Measurements from ENCODE around the gene SUN5.

SUN5 gene

GRCh38 chr20:33013701-33014326, 9.6 kb upstream of the SUN5 start:
- no peaks in the 10 kb centered on the region for H3K9me3 ChIP-seq (ENCODE audit: control insufficient read depth in 2 of 2, low read length in 2 of 2)
- H3K27me3 ChIP-seq (ENCODE audit: control insufficient read depth in 2 of 2, insufficient read depth in 2 of 2, low read length in 2 of 2): peaks cover 0 to 3% of the 10 kb centered on the region in 2 donors
- H3K4me3 ChIP-seq (ENCODE audit: low read length in 2 of 2): no peak overlapping the region
- no peaks in the 10 kb centered on the region for H3K4me1 ChIP-seq (ENCODE audit: control insufficient read depth in 2 of 2, insufficient read depth in 2 of 2, low read length in 2 of 2)
- H3K9ac ChIP-seq (ENCODE audit: low read depth in 1 of 2, low read length in 2 of 2): no peak overlapping the region
- H3K27ac ChIP-seq (ENCODE audit: low read depth in 2 of 2, low read length in 2 of 2): no peak overlapping the region
- H3K36me3 ChIP-seq (ENCODE audit: control insufficient read depth in 2 of 2, insufficient read depth in 2 of 2, low read length in 2 of 2): no peaks in the 10 kb centered on the region

GRCh38 chr20:33012327-33013189, 8.3 kb upstream of the SUN5 start:
- Histone ChIP-seq H3K9me3 (ENCODE audit: control insufficient read depth in 2 of 2, low read length in 2 of 2) (no peaks in the 10 kb centered on the region), H3K4me3 (ENCODE audit: low read length in 2 of 2) (no peak overlapping the region), H3K27ac (ENCODE audit: low read depth in 2 of 2, low read length in 2 of 2) (no peak overlapping the region), H3K9ac (ENCODE audit: low read depth in 1 of 2, low read length in 2 of 2) (no peak overlapping the region), H3K4me1 (ENCODE audit: control insufficient read depth in 2 of 2, insufficient read depth in 2 of 2, low read length in 2 of 2) (no peaks in the 10 kb centered on the region), H3K36me3 (ENCODE audit: control insufficient read depth in 2 of 2, insufficient read depth in 2 of 2, low read length in 2 of 2) (no peaks in the 10 kb centered on the region), H3K27me3 (ENCODE audit: control insufficient read depth in 2 of 2, insufficient read depth in 2 of 2, low read length in 2 of 2) (peaks cover 0 to 3% of the 10 kb centered on the region in 2 donors)

- Histone ChIP-seq H3K9ac (ENCODE audit: low read depth in 1 of 2, low read length in 2 of 2) (no peak overlapping the region), H3K4me1 (ENCODE audit: control insufficient read depth in 2 of 2, insufficient read depth in 2 of 2, low read length in 2 of 2) (no peaks in the 10 kb centered on the region), H3K9me3 (ENCODE audit: control insufficient read depth in 2 of 2, low read length in 2 of 2) (no peaks in the 10 kb centered on the region), H3K36me3 (ENCODE audit: control insufficient read depth in 2 of 2, insufficient read depth in 2 of 2, low read length in 2 of 2) (no peaks in the 10 kb centered on the region), H3K4me3 (ENCODE audit: low read length in 2 of 2) (no peak overlapping the region), H3K27ac (ENCODE audit: low read depth in 2 of 2, low read length in 2 of 2) (no peak overlapping the region), H3K27me3 (ENCODE audit: control insufficient read depth in 2 of 2, insufficient read depth in 2 of 2, low read length in 2 of 2) (peaks cover 0 to 3% of the 10 kb centered on the region in 2 donors)
Observed at GRCh38 chr20:33010674-33011449, 6.6 kb upstream of the SUN5 start.

- H3K4me3 ChIP-seq (ENCODE audit: low read length in 2 of 2): no peak overlapping the region
- no peaks in the 10 kb centered on the region for H3K4me1 ChIP-seq (ENCODE audit: control insufficient read depth in 2 of 2, insufficient read depth in 2 of 2, low read length in 2 of 2)
- peaks cover 0 to 3% of the 10 kb centered on the region in 2 donors for H3K27me3 ChIP-seq (ENCODE audit: control insufficient read depth in 2 of 2, insufficient read depth in 2 of 2, low read length in 2 of 2)
Observed at GRCh38 chr20:33010133-33010504, 5.9 kb upstream of the SUN5 start.

GRCh38 chr20:33009214-33010132, 5.2 kb upstream of the SUN5 start:
- Histone ChIP-seq H3K27ac (ENCODE audit: low read depth in 2 of 2, low read length in 2 of 2) (no peak overlapping the region), H3K27me3 (ENCODE audit: control insufficient read depth in 2 of 2, insufficient read depth in 2 of 2, low read length in 2 of 2) (no peaks in the 10 kb centered on the region), H3K9ac (ENCODE audit: low read depth in 1 of 2, low read length in 2 of 2) (no peak overlapping the region), H3K36me3 (ENCODE audit: control insufficient read depth in 2 of 2, insufficient read depth in 2 of 2, low read length in 2 of 2) (no peaks in the 10 kb centered on the region), H3K4me3 (ENCODE audit: low read length in 2 of 2) (no peak overlapping the region), H3K9me3 (ENCODE audit: control insufficient read depth in 2 of 2, low read length in 2 of 2) (no peaks in the 10 kb centered on the region), H3K4me1 (ENCODE audit: control insufficient read depth in 2 of 2, insufficient read depth in 2 of 2, low read length in 2 of 2) (no peaks in the 10 kb centered on the region)

More at GRCh38 chr20:33010133-33010504, 5.9 kb upstream of the SUN5 start:
- Histone ChIP-seq H3K36me3 (ENCODE audit: control insufficient read depth in 2 of 2, insufficient read depth in 2 of 2, low read length in 2 of 2) (no peaks in the 10 kb centered on the region), H3K27ac (ENCODE audit: low read depth in 2 of 2, low read length in 2 of 2) (no peak overlapping the region), H3K9me3 (ENCODE audit: control insufficient read depth in 2 of 2, low read length in 2 of 2) (no peaks in the 10 kb centered on the region), H3K9ac (ENCODE audit: low read depth in 1 of 2, low read length in 2 of 2) (no peak overlapping the region)

GRCh38 chr20:33008336-33009213, 4.3 kb upstream of the SUN5 start:
- H3K4me3 ChIP-seq (ENCODE audit: low read length in 2 of 2): no peak overlapping the region
- no peaks in the 10 kb centered on the region for H3K36me3 ChIP-seq (ENCODE audit: control insufficient read depth in 2 of 2, insufficient read depth in 2 of 2, low read length in 2 of 2)
- no peaks in the 10 kb centered on the region for H3K27me3 ChIP-seq (ENCODE audit: control insufficient read depth in 2 of 2, insufficient read depth in 2 of 2, low read length in 2 of 2)
- H3K9ac ChIP-seq (ENCODE audit: low read depth in 1 of 2, low read length in 2 of 2): no peak overlapping the region
- no peak overlapping the region for H3K27ac ChIP-seq (ENCODE audit: low read depth in 2 of 2, low read length in 2 of 2)
- H3K9me3 ChIP-seq (ENCODE audit: control insufficient read depth in 2 of 2, low read length in 2 of 2): no peaks in the 10 kb centered on the region
- no peaks in the 10 kb centered on the region for H3K4me1 ChIP-seq (ENCODE audit: control insufficient read depth in 2 of 2, insufficient read depth in 2 of 2, low read length in 2 of 2)

GRCh38 chr20:33007376-33008335, 3.4 kb upstream of the SUN5 start, which contains the start of gene BPIFB2:
Gene BPIFB2 (plus strand): TSS chr20:33007704. CDS start chr20:33008575, 871 bp downstream.
- Histone ChIP-seq H3K27ac (ENCODE audit: low read depth in 2 of 2, low read length in 2 of 2) (no peak within 1 kb of the TSS), H3K36me3 (ENCODE audit: control insufficient read depth in 2 of 2, insufficient read depth in 2 of 2, low read length in 2 of 2) (no peaks in the 10 kb centered on the region), H3K4me1 (ENCODE audit: control insufficient read depth in 2 of 2, insufficient read depth in 2 of 2, low read length in 2 of 2) (no peaks in the 10 kb centered on the region), H3K27me3 (ENCODE audit: control insufficient read depth in 2 of 2, insufficient read depth in 2 of 2, low read length in 2 of 2) (no peaks in the 10 kb centered on the region), H3K4me3 (ENCODE audit: low read length in 2 of 2) (no peak within 1 kb of the TSS), H3K9ac (ENCODE audit: low read depth in 1 of 2, low read length in 2 of 2) (no peak within 1 kb of the TSS), H3K9me3 (ENCODE audit: control insufficient read depth in 2 of 2, low read length in 2 of 2) (no peaks in the 10 kb centered on the region)

- no peak overlapping the region for H3K27ac ChIP-seq (ENCODE audit: low read depth in 2 of 2, low read length in 2 of 2)
- no peaks in the 10 kb centered on the region for H3K4me1 ChIP-seq (ENCODE audit: control insufficient read depth in 2 of 2, insufficient read depth in 2 of 2, low read length in 2 of 2)
- no peaks in the 10 kb centered on the region for H3K27me3 ChIP-seq (ENCODE audit: control insufficient read depth in 2 of 2, insufficient read depth in 2 of 2, low read length in 2 of 2)
- no peak overlapping the region for H3K9ac ChIP-seq (ENCODE audit: low read depth in 1 of 2, low read length in 2 of 2)
- no peaks in the 10 kb centered on the region for H3K36me3 ChIP-seq (ENCODE audit: control insufficient read depth in 2 of 2, insufficient read depth in 2 of 2, low read length in 2 of 2)
- no peak overlapping the region for H3K4me3 ChIP-seq (ENCODE audit: low read length in 2 of 2)
- H3K9me3 ChIP-seq (ENCODE audit: control insufficient read depth in 2 of 2, low read length in 2 of 2): no peaks in the 10 kb centered on the region
Observed at GRCh38 chr20:33006776-33007375, 2.6 kb upstream of the SUN5 start.
